CD4-positive, alpha-beta T cell treated with Interleukin-10 for 1 hour (primary cell): ENCODE data around the gene AKNA.

Experiments
- DNase-seq: peaks from one replicate; pipeline ENCODE4 v3.0.0-alpha.2; 2020

AKNA gene

DNA sequence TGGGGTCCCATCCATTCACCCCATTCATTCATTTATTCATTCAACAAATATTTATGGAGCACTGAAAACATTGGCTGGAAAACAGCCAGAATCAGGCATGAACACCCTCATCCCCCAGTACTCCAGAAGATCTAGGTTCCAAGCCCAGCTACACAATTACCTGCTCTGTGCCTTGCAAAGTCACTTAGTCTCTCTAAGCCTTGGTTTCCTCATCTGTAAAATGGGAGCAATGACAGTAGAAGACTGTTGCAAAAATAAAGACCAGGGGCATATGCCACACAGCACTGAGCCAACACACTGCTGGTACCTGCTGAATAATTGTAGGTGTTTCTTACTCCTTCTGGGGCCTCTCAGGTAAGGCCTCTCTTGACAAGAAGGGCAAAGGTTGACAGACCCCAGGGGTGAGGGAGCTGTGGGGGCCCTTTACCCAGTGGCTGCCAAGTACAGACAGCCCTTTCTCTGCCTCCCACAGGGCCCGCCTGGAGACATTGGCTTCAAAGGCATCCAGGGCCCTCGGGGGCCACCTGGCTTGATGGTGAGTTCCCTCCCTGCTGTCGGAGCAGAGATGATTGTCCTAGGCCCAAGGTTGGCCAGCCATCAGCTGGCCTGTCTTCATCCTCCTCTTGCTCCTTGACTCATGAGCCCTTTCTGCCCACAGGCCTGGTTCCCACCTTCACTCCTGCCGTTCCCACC is 87.5 kb downstream of the AKNA start:
- DNase-seq, result no peak

DNA sequence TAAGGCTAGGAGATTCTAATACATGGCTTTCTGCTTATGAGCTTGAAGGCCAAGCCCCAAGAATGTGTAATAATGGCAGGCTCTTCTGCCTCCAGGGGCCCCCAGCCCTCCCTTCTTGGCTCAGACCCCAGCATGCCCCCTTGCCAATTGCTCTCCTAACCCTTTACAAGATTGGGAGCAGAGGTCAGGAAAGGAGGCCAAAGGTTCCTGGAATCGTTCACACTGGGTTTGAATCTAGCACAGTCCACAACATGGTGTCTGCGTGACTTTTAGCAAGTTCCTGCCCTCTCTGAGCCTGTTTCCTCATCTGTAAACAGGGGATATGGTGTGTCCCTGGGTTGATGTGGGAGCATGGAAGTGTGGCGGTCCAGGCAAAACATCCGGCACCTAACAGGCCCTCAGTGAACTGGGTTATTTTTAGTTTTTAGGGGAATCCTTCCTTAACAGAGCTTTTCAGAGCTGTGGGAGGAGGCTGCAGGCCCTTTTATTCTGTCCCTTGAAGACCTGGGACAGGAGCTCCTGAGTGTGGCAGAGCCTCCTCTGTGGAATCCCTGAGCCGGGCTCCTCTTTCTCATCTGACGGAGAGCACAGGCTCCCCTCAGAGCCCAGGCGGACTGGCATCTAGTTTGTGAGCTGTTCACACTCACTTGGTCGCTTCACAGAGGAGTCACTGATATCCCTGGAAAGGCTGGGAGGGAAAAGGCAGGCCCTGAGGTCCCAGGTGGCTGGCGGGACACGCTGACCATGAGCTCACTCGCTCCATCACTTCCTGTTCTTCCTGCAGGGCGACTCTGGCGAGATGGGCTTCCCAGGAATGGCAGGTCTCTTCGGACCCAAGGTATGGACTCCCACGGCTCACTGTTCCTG is 88.3 kb downstream of the AKNA start:
- DNase-seq, result no peak

DNA sequence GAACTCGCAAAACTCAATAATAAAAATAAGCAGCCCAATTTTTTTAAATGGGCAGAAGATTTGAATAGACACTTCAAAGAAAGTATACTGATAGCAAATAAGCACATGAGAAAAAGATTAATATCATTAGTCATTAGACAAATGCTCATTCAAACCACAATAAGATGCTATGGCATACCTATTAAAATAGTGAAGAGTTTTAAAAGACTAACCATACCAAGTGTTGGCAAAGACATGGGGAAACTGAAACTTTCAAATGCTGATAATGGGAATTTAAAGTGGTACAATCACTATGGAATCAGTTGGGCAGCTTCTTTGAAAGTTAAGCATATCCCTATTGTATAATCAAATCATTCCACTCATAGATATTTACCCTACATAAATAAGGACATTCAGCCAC is 91.4 kb downstream of the AKNA start:
- DNase-seq, result no peak

DNA sequence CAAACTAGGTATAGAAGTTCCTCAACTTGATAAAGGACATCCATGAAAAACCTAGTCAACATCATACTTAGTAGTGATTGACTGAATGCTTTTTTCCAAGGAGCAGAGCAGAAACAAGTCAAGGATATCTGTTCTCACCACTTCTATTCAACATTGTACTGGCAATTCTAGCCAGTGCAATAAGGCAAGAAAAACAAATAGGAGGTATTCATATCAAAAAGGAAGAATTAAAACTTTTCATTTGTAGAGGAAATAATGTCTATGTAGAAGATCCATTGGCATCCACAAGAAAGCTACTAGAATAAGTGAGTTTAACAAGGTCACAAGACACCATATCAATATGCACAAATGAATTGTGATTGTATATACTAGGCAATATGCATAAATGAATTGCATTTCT is 93.1 kb downstream of the AKNA start:
- no peak for DNase-seq

DNA sequence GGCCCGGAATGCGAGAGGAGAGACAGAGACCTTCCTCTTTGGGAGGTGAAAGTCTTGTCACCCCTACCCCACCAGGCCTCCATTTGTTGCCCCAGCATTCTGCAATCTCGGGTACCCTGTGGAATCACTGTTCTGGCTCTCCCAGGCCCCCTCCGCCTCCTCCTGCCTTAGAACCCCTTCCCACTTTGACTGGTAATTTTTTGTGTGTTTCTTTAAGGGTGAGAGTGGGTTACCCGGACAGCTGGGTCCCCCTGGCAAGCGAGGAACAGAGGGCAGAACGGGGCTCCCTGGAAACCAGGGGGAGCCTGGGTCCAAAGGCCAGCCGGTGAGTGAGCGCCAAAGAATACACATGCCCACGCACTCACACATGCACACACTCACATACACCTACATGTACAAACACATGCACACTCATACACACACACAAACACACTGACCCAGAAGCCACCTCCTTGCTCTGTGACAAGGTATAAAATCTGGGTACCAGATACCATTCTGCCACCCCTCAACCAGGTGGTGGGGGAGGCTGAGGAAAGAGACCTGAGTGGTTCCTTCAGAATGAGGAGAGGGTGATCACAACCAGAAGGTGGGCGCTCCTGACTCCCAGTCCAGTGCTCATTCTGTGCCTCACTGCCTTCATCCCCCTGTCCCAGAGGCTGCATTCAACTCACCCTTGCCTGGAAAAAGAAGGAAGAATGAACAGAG is 95.7 kb downstream of the AKNA start:
- no peak for DNase-seq

DNA sequence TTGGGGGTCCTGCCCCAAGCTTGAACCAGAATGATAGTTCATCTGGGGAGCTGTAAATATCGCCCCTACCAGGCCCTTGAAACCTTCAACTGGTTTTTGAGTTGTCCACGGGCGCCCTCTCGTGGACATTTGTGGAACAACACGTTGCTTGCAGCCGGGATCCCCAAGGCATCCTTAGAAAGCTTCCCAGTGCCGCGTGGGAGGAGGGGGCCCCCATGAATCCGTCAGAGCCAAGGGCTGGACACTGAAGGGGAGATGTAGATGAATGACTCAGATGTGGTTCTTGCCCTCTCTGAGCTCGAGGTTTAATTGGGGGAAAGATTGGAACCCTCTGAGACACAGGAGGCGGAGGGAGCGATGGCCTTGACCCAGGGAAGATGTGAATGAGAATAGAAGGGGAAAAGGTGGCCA is 96.7 kb downstream of the AKNA start:
- DNase-seq, result peak; percentile 64

DNA sequence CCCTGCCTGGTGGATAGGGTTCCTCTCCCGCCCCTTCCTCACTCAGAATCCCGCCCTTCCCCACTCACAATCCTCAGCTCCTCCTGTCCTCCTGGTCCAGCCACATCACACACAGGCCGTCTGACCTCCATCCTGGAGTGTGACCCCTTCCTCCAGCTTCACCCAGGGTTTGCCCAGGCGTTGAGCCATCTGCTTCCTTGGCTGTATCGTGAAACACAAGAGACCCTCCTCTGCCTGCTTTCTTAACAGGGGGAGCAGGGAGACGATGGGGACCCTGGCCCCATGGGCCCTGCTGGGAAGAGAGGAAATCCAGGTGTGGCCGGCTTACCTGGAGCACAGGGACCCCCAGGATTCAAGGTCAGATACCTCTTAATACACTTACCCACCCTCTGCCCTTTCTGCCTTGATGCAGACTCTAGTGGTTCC is 97.2 kb downstream of the AKNA start:
- DNase-seq, result no peak

DNA sequence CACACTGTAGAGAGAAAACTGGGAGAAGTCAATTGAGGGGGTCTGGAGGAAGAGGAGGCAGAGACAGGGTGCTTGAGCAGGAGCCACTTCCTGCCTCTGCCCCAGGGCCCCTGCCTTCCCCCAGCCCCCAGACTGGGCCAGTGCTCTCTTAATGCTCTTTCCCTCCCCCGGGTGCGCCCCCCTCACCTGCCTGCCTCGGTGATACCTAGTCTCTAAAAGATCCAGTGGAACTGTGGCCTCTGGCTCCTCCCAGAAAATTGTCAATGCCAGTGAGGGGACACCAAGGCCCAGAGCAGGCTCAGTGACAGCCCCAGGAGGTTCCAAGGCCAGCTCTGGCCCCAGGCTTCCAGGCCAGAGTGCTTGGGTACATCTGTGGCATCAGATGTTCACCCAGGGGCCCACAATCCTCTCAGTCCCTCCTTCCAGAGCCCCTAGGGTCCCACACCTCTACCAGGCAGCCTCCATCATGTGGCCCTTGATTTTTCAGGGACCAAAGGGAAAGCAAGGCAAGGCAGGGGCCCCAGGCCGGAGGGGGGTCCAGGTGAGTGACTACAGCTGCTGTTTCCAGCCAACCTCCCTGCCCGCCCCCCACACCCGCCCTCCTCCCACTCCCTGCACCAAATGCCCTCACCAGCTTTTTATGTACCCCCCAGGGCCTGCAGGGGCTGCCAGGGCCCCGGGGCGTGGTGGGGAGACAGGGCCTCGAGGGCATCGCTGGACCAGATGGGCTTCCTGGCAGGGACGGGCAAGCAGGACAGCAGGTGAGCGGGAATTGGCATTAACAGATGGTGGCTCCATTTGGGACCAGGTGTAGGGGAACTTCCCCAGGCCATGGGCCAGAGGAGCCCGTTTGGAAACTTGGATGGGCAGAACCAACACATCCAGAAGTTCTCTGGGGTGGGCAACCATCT is 98.0 kb downstream of the AKNA start:
- no peak for DNase-seq

DNA sequence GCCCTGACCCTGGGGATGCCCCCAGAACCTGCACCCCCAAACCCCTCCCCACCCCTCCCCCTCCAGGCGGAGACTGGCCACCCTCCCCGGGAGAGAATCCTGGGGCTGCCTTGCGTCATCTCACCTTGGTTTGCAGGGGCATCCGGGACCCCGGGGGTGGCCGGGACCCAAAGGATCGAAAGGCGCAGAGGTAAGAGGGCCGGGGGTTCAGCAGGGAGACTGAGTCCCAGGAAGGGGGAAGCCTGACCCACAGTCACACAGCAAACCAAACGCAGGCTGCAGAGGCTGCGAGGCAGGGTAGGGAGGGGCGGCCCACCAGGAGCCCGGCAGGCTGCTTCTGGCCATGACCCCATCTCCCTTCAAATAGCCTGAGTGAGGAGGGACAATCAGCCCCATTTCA is 98.7 kb downstream of the AKNA start:
- DNase-seq, result no peak

DNA sequence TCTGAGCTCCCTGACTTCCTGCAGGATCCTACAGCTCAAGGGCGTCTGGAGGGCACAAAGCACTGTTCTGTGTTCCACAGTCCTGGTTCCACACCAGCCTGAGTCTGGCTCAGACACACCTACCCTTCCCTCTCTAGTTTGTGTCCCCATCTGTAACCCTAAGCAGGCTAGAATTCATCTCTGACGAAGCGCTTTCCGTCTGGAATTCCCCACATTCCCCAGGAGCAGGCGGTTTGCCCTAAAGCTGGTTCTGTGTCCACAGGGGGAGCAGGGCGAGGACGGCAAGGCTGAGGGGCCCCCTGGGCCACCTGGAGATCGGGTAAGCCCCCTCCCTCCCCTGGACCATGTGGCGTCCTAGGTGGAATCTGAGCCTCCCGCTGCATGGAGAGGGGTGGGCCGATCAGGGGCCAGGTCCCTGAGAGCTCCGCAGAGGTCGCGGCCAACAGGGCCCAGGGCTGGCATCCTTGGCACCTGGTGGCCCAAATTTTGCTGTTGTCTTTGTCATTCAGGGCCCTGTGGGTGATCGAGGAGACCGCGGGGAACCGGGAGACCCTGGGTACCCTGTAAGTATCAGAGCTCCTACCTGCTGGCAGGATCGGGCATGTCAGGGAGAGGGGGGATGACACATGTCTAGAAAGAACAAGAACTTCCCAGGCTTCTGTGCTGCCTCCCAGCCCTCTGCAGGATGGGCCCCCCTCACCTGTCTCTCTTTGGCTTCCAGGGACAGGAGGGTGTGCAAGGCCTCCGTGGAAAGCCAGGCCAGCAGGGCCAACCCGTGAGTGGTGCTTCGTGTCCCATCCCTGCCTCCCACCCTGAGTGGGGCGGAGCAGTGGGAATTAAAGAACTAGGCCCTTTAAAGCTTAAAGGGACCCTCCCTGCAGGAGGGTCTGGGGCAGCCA is 99.3 kb downstream of the AKNA start:
- DNase-seq, result no peak

DNA sequence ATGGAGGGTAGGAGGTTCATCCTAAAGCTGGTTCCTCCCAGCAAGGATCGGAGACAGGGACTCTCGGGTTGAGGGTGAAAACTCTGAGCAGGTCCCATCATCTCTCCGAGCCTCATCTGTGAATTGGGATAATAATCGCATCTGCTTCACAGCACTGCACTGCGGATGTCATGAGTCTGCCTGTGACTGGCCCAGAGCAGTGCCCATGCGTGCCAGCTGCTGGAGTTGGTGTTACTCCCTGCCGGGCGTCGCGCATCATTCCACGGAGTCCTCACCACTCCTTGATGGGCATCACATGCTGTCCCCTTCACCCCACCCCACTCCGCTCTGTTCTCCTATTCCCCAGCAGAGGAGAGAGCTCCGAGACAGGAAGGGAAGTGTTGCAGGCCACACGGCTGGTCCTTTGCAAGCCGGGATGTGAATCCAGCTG is 100.0 kb downstream of the AKNA start:
- DNase-seq, result no peak

DNA sequence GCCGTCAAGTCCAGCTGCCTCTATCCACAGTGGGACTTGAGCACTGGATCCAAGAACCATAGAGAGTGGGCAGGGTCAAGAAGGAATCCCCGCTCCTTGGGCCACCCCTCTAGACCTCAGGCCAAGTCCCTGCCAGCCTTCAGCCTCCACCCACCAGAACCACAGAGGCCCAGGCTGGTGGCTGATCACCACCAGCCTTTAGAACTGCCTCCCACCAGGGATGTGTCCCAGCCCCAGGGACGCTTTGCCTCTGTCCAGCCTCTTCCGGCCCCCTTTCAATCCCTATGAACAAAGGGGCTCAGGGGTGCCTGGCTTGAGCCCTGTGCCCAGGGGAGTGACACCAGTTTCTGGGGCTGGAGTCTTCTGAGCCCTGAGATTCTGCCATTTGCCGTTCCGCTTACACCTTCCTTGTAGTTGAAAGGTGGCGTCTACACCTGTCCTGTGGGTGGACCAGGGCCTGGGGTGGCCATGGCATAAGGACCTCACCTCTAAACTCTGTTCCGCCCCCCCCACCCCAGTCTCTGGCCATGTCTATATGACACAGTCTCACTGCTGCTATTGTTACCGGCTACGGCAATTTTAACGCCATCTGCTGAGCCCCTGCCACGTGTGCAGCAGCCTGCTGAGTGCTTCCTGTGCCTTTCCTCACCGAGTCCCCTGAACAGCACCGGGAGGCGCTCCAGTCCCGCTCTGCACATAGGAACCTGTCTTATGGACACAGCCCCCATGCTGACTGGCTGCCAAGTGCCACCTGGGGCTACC is 100.6 kb downstream of the AKNA start:
- no peak for DNase-seq

DNA sequence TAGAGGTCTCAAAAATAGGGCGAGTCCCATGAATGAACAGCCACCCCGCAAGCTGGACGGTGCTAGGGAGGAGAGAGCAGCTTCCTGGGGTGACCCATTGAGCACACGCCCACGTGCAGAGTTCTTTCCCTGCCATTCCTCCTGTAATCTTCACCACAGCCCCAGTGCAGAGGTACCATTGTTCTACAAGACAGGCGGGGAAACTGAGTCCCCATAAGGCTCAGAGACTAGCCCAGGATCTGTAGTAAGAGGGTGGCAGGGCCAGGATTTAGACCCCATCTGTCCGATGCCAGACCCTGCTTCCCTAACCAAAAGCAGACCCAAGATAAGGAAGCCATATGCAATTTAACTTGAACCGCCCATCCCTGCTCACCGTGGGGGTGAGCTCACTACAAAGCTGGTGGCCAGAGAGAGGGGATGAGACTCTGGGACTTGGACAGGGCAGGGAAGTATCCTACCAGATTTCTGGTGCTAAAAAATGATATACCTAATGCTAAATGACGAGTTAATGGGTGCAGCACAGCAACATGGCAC is 101.6 kb downstream of the AKNA start:
- DNase-seq, result no peak

DNA sequence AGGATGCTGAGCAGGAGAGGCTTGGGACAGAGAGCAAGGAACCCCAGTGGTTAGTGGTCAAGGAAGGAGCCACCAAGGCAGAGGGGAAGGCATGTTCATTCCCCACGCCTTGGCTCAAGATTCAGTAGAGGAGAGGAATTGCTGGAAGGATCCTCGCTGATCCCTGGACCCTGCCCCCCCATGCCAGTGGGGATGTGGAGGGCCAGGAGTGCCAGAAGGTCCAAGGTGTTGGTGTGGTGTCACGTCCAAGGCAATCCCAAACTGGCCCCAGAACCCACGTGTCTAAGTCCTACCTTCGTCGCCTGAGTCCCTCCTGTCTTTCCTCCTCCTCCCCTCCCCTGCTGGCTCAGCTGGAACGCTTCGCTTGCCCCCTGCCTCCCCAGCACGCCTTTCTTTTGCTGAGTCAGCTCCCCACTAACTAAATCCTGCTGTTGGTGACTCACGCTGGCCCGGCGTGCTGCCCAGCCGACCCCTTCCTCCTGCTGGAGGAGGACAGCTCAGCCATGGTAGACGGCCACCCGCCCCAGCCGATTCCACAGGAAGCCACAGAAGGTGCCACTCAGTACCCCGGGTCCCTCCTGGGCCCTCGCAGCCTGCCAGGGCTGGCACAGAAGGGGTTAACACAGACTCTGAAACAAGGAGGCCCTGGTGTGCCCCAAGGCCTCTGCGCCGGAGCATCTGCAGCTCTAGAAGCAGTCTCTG is 102.5 kb downstream of the AKNA start:
- DNase-seq, result no peak

DNA sequence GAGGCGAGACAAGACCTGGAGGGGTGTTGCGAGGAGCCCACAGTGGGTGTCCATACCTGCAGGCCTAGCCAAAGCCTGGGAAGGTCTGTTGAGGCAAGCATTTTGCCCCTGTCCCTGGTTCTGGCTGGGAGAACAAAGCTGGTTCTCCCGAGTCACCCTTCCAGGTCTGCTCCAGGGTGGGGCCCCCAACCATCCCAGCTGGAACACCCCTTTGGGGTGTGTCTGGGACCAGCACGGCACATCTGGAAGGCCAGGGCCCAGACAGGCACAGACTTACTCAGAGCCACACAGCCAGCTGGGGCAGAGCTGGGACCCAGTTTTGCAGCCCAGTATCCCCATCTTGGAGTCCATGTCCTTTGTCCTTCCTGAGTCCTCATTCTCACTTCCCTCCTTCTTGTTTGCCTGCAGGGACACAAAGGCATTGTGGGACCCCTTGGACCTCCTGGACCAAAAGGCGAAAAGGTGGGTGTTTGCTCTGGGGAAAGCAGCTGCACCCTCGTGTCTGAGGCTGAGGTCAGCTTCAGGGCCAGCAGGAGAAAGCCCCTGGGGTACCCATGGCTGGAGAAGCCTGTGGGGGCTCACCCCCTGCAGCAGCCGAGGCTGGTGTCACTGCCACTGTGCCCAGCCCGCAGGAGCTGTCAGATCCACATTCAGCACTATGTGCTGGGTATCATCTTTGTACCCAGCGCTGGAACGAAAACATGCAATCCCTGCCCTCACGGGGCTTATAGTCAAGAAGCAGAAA is 103.3 kb downstream of the AKNA start:
- DNase-seq, result no peak
